Hypothalamus (tissue), 51 donors: ENCODE results near the gene PRR5L.
"Not testable (repeated sequence)": the region's sequence is repeated elsewhere in the genome, so short reads cannot be mapped to it uniquely, and the experiment has no call there.

Experiments
- DNase-seq, 51 donors: peaks; one replicate each; lab custom pipeline; 2025; lab: John Stamatoyannopoulos, UW

The PRR5L gene

GRCh38 chr11:36485298-36486002, 189.4 kb downstream of the PRR5L start:
- DNase-seq = no peak

- no peak for DNase-seq
These were observed 191.5 kb downstream of the PRR5L start for GRCh38 chr11:36487619-36488018.

GRCh38 chr11:36488096-36488495, 192.0 kb downstream of the PRR5L start:
- no peak for DNase-seq

- no peak for DNase-seq
These were observed 194.1 kb downstream of the PRR5L start for GRCh38 chr11:36490026-36490806.

- peak in 3 of 51 donors; percentile 11 to 42 (median 21) for DNase-seq
These were observed 196.7 kb downstream of the PRR5L start for GRCh38 chr11:36492724-36493304.

- no peak for DNase-seq
These were observed 197.2 kb downstream of the PRR5L start for GRCh38 chr11:36493332-36493731.

GRCh38 chr11:36498721-36499120, 202.6 kb downstream of the PRR5L start:
- DNase-seq = no peak

GRCh38 chr11:36499315-36499714, 203.2 kb downstream of the PRR5L start:
- DNase-seq = no peak

- DNase-seq = peak in 5 of 51 donors; percentile 9 to 37 (median 23)
These were observed 204.2 kb downstream of the PRR5L start for GRCh38 chr11:36500315-36500721.

GRCh38 chr11:36501236-36501635, 205.1 kb downstream of the PRR5L start:
- DNase-seq = peak in 8 of 51 donors; percentile 11 to 40 (median 26)

GRCh38 chr11:36507824-36508489, 211.9 kb downstream of the PRR5L start:
- DNase-seq = no peak

- peak in 1 of 51 donors; percentile 51 for DNase-seq
These were observed 212.7 kb downstream of the PRR5L start for GRCh38 chr11:36508743-36509142.

GRCh38 chr11:36509201-36509639, 213.1 kb downstream of the PRR5L start:
- DNase-seq = peak in 2 of 51 donors; percentile 37 to 60

GRCh38 chr11:36509694-36510593, 213.9 kb downstream of the PRR5L start, which contains the start of gene TRAF6:
Gene TRAF6 (minus strand): TSS chr11:36510272. CDS start chr11:36501515, 8,757 bp downstream.
- peak; percentile 28 to 96 (median 78) for DNase-seq

- no peak for DNase-seq
These were observed 214.5 kb downstream of the PRR5L start for GRCh38 chr11:36510594-36510942.

GRCh38 chr11:36511062-36511461, 215.0 kb downstream of the PRR5L start:
- not testable (repeated sequence) for DNase-seq

- DNase-seq = no peak
These were observed 215.9 kb downstream of the PRR5L start for GRCh38 chr11:36512016-36512415.

- DNase-seq = no peak
These were observed 217.9 kb downstream of the PRR5L start for GRCh38 chr11:36513965-36514364.
